ENCODE data around the gene CD24.
"Not testable (repeated sequence)": the region's sequence is repeated elsewhere in the genome, so short reads cannot be mapped to it uniquely, and the experiment has no call there.

CD24 gene, protein sequence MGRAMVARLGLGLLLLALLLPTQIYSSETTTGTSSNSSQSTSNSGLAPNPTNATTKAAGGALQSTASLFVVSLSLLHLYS

GRCh38 chr6:106974336-106974998 is at the start of gene CD24:
Gene CD24, minus strand, starts transcription at chr6:106974729. Its CDS starts 83 bp downstream, at chr6:106974646.
- no peak for DNase-seq (ENCODE audit: low spot score)

- DNase-seq (ENCODE audit: low spot score) = no peak
Measured at GRCh38 chr6:107021446-107022185, 47.1 kb upstream of the CD24 start.

DNA sequence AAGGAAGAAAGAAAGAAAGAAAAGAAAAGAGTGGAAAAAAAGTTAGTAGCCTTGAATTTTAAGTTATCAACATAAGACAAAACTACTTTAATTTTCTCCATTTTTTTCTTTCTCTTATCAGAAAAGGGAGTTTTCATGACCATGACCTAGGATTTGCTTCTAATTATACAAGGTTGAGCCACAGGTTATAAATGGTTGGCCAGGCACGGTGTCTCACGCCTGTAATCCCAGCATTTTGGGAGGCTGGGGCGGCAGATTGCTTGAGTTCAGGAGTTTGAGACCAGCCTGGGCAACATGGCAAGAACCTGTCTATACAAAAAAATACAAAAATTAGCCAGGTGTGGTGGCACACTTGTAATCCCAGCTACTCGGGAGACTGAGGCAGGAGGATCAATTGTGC is 45.7 kb upstream of the CD24 start:
- no peak for DNase-seq (ENCODE audit: low spot score)

DNA sequence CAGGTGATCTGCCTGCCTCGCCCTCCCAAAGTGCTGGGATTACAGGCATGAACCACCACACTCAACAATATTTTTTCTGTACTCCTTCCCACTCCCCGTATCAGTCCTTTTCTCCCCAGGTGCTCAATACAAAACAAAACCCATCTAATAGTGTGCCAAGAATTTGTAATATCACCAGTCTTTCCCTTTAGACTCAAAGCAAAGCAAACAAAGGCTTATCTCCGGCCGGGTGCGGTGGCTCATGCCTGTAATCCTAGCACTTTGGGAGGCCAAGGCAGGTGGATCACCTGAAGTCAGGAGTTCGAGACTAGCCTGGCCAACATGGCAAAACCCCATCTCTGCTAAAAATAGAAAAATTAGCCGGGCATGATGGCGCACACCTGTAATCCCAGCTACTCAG is 45.1 kb upstream of the CD24 start:
- not testable (repeated sequence) for DNase-seq (ENCODE audit: low spot score)

GRCh38 chr6:107019047-107019446 is 44.5 kb upstream of the CD24 start:
- no peak for DNase-seq (ENCODE audit: low spot score)

DNA sequence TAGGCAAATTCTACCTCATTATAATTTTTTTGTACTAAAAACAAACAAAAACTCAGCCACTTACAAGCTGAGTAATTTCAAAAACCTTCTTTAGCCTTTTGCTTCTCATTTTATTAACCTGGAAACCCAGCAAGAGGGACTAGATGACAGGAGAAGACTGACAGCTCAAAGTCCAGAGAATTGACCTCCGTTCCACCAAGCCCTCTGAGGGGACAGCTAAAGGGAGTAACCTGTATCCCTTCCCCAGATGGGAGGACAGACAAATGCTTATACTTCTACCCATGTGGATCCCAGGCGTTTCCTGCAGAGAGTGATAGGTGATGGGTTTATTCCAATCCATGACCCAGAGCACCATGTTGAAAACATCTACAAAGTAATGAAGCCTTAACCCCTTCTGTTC is 35.0 kb upstream of the CD24 start:
- DNase-seq (ENCODE audit: low spot score) = no peak

DNA sequence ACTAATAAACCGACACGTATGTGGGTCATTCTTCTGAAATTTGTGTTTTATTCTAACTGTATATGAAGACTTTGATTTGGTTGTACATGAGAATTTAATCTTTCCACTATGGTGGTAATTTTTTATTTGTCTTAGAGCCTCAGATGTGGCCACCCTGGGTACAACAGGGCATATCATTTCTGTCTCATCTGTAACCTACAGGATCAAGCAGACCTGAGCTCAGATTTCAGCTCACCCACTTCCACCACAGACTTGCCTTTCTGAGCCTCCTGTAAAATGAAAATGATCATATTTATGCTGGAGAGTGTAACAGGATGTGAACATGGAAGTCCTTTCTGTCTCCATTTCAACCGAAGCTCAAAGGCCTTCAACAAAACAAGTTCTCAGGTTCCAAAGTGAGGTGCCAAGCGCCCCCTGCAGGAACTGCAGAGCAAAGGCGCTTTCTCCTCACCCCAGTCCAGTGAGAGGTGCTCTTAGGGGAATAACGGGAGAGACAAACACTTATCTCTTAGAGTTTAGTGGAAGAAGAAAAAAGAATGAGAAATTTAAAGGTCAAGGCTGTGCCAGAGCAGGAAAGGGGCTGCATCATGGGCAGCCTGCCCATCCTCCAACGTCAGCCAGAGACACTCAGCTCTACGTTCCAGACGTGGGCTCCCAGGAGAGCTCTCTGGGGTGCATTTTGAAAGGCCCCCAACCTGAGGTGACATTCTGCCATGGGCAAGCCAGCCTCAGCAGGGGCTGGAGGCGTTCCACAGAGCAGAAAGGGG is 23.0 kb upstream of the CD24 start:
- peak; percentile 35 for DNase-seq (ENCODE audit: low spot score)

- DNase-seq (ENCODE audit: low spot score) = no peak
Measured at GRCh38 chr6:106995640-106996039, 21.1 kb upstream of the CD24 start.

DNA sequence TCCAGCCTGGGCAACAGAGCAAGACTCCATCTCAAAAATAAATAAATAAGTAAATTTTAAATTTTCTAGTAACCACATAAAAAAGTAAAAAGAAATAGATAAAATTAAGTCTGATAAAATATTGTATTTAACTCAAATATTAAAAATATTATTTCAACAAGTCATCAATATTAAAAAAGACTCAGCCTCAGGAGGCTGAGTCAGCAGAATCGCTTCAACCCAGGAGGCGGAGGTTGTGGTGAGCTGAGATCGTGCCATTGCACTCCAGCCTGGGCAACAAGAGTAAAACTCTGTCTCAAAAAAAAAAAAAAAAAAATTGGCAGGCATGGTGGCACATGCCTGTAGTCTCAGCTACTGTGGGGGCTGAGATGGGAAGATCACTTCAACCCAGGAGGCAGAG is 15.2 kb upstream of the CD24 start:
- not testable (repeated sequence) for DNase-seq (ENCODE audit: low spot score)

GRCh38 chr6:106988664-106989063 is 14.1 kb upstream of the CD24 start:
- no peak for DNase-seq (ENCODE audit: low spot score)

DNA sequence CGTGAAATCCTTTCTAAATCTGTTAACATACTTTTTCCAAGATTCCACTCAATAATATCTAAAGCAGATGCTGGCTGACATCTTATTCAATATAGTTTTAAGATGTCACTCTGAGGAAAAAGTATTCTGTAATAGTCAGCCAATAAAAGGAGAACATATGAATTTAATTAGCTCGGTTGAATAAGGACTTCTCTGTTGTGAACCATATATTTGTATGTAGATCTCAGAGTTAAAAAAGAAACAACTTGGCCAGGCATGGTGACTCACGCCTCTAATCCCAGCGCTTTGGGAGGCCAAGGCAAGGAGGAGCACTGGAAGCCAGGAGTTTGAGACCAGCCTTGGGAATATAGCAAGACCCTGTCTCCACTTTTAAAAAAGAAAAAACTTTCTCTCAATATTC is 7.4 kb upstream of the CD24 start:
- no peak for DNase-seq (ENCODE audit: low spot score)

DNA sequence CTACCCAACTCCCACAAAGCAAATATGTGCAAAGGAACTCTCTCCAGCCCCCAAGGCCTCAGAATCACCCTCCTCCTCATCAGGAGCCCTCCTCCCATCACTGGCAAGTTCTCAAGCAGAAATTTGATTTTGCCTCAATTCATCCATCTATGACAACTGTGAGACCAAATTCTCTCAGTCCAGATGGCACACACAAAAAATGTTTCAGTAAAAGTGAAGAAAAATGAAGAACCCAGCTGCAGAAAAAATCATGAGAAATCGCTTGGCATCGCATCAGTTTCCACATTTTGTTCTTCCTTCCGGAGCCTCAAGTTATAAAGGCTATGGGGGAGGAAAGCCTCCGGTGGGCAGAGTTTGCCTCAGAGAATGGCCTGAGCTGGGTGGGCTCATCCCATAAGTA is 6.4 kb upstream of the CD24 start:
- no peak for DNase-seq (ENCODE audit: low spot score)

- peak; percentile 74 for DNase-seq (ENCODE audit: low spot score)
Measured at GRCh38 chr6:106979435-106979884, 4.9 kb upstream of the CD24 start.

DNA sequence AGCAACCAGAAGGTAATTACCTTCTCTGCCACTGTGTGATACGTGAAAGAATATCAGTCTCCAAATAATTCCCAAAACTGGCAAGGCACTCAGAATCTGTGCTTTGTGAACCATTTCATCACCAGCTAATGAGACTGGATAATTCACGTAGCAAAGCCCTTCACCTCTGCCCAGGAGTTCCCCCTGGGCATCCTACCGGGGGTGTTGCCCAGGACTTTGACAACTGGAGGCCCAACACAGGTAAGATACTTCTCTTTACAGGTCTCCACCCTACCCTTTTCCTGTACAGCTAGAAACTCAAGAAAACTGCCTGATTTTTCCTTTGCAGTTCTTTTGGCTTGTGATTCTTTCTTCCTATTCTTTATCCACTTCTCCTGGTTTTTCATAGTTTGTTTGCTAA is 2.7 kb upstream of the CD24 start:
- no peak for DNase-seq (ENCODE audit: low spot score)

DNA sequence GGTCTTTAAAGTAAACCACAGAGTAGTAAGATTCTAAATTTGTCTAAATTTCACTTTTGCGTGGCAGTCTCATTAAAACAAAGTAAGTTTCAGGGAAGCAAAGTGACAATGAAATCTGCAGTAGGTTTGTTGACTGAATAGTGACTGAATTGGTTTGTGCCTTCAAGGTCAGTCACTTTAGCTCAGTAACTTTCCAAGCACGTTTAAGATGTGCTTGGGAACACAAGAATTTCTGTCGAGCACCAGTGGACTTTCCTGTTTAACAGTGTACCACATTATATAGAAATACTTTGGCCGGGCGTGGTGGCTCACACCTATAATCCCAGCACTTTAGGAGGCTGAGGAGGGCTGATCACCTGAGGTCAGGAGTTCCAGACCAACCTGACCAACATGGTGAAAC is 1.7 kb upstream of the CD24 start:
- no peak for DNase-seq (ENCODE audit: low spot score)

GRCh38 chr6:106975738-106976064 is 1.2 kb upstream of the CD24 start:
- DNase-seq (ENCODE audit: low spot score) = no peak

GRCh38 chr6:106974999-106975737 is 639 bp upstream of the CD24 start:
- DNase-seq (ENCODE audit: low spot score) = no peak

GRCh38 chr6:106973836-106974335 is 643 bp downstream of the CD24 start:
- DNase-seq (ENCODE audit: low spot score) = no peak

DNA sequence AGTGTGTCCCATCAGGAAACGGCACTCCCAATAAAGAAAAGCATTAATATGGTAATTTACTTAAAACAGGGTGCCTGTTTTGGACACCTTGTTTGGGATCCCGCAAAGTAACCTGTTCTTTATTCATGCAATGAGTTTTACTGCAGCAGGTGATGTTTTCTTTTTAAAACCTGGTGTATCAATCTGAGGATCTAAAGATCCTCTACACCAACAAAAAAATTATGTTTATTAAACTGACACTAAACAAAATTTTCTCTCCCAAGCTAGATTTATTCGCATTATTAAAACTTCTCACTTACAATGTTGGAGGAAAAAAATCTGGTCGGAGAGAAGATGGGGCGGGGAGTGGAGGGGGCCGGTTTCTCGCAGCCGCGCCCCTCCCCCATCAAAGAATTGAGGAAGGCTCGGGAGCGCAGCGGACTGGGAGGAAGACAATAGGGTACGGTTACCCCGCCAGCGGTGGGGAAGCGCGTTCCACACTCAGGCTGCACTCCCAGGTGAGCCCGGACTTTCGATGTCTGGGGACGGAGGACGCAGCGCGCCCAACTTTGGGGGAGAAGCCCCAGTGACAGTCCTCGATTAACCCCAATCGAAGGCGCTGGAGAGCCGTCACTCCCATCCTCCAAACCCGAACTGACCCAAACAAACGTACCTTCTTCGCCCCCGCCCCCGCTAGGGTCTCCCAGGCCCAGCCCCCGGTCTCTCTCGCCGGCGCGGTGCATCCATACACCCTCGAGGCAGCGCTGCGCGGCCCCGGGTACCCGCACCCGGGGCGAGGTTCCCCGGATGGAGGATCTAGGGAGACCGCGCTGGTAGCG is 1.3 kb downstream of the CD24 start:
- no peak for DNase-seq (ENCODE audit: low spot score)

GRCh38 chr6:106972500-106972899 is 2.0 kb downstream of the CD24 start:
- no peak for DNase-seq (ENCODE audit: low spot score)

GRCh38 chr6:106970769-106971168 is 3.8 kb downstream of the CD24 start:
- DNase-seq (ENCODE audit: low spot score) = not testable (repeated sequence)
